Tracheal epithelial cell (primary cell): ENCODE data around the gene TM9SF1. TPM values are rescaled to one million over a fixed set of nuclear protein-coding genes. Genes with fewer than 3 reads are reported as not detected.

ENCODE experiments used
- total RNA-seq: library from RNA; depleted of rRNA; stranded (reverse); fragments of >200 nt; gene quantifications from 2 replicates; pipeline ENCODE4 v1.2.1, GENCODE V29; 2014

The TM9SF1 gene, protein sequence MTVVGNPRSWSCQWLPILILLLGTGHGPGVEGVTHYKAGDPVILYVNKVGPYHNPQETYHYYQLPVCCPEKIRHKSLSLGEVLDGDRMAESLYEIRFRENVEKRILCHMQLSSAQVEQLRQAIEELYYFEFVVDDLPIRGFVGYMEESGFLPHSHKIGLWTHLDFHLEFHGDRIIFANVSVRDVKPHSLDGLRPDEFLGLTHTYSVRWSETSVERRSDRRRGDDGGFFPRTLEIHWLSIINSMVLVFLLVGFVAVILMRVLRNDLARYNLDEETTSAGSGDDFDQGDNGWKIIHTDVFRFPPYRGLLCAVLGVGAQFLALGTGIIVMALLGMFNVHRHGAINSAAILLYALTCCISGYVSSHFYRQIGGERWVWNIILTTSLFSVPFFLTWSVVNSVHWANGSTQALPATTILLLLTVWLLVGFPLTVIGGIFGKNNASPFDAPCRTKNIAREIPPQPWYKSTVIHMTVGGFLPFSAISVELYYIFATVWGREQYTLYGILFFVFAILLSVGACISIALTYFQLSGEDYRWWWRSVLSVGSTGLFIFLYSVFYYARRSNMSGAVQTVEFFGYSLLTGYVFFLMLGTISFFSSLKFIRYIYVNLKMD
- total RNA-seq = 63.9 and 79.9 TPM in 2 replicates

GRCh38 chr14:24195186-24196070, at the start of gene TM9SF1:
TM9SF1 (minus strand) TSS chr14:24195441; CDS start chr14:24195019, 422 bp downstream.

GRCh38 chr14:24232645-24233537, 37.6 kb upstream of the TM9SF1 start, which contains the start of gene GMPR2:
GMPR2 (plus strand) TSS chr14:24232929; CDS start chr14:24233254, 325 bp downstream.

GRCh38 chr14:24232121-24232644, 36.9 kb upstream of the TM9SF1 start, which contains the start of gene NEDD8:
NEDD8 (minus strand) TSS chr14:24232367; CDS start chr14:24232267, 100 bp downstream.

DNA sequence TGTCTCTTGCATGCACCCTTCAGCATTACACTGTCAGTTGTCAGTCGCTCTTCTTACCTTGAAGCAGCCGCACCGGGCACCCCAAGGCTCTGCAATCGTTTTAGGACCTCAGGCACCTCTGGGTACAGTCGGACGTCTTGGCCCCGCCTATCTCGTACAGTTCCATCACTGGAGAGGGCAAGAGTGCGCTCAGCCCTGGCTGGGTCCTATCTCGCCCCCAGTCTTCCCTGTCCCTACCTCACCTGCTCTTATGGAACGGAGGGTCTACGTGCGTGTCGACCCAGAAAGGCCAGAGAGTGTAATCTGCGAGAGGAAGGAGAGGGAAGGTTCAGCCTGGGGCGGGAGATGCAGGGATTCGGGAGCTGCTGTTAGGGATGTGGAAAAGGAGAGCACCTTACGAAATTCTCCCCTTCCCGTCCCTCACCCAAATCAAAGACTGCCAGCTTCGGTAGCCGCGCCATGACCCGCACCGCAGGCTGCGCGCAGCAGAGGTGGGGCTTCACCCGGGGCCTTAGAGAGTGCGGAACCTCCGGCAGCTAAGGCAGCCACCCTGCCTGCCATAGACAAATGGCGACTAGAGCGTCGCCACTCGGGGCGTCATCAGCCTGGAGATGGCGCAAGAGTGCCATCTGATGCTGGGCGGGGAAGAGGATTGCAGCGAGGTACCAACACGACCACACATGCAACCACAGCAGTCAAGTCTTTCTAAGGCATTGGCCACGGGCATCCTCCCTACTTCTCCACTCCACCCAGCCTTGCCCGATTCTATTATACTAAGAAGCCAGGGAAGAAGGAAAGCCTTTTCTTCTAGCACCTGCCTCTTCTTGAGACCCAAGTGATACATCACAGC, 20.5 kb upstream of the TM9SF1 start, which contains the start of gene MDP1:
MDP1 (minus strand) TSS at position 572 of the 850 bp plus-strand sequence; CDS start at position 461, 111 bp downstream.

DNA sequence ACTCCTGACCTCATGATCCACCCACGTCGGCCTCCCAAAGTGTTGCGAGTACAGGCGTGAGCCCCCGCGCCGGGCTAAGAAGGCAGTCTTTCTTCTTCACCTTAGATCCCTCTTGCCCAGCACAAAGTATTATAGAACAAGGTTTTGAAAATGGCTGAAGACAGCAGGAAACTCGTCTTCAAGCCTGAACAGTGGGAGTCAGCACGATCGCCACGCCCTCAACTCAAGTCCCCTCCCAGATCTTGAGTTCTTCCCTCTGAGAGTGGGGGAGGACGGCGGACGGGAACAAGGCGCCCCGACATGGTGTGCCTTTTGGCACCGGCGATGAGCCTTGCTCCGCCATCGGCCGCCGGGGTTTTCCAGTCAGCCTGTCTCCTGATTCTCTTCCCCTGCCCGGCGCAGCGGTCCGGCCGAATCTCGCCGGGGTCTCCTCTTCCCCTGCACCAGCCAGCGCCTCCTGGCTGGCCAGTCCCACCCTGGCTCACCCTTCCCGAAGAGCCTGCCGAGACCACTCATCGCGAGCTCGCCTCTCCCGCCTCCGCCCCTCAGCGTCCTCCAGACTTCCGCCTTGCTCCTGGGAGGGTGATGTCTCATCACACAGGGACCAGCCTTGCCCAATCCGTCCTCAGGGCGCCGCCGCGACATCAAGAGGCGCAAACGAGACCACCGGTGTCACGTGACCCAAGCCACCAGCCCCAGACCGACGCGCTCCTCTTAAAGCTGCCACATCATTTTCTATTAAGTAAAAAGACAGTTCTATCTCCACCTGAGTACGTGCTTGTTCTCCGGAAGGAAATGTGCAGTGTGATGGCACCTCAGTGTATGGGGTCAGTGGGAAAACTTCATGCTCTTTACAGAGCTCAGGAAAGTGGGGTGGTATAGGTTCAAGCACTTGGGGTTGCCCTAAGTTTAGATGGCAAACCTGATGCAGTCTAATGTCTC, 18.0 kb upstream of the TM9SF1 start, which contains the start of gene CHMP4A:
CHMP4A (minus strand) TSS at position 565 of the 942 bp plus-strand sequence; CDS start at position 516, 49 bp downstream.

DNA sequence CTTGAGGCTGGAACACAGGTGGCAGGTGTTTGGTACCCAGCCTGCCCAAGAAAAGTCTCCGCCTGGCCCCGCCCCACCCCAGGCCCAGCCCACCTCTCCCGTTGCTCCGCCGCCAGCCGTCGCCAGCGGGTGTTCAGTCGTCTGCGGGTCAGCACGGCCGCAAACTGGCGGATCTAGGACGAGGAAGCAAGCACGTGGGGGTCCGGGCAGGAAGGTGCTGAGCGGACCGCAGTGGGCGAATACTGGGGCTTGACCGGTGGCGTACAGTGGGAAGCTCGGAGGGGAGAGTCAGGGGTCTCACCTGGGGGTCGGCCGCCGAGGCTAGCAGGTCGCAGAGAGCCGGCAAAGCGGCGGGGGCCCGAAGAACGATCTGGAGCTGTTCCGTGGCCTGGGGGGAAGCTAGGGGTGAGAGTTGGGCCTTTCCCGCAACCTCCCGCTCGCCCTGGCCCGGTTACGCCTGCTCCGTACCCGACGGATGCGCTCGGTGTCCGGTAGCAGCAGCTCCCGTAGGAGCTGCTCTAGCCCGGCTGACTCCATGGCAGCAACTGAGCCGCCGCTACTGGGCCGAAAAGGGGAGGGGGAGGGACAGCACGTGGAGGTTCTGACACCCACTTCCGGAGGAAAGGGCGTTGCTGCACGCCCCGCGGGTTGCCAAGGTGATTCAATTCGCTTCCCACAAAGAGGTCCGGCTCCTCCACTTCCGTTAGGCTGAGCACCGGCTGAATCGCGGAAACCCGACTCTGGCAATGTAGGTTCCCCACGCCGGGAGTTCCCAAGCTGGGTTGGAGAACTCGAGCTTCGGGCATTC, 6.8 kb downstream of the TM9SF1 start, which contains the start of gene IPO4:
IPO4 (minus strand) TSS at position 566 of the 808 bp plus-strand sequence; CDS start at position 537, 29 bp downstream.

GRCh38 chr14:24171422-24172260, 23.6 kb downstream of the TM9SF1 start, which contains the start of gene REC8:
REC8 (plus strand) TSS chr14:24172080; CDS start chr14:24172553, 473 bp downstream.

GRCh38 chr14:24160850-24161804, 34.1 kb downstream of the TM9SF1 start, which contains the start of gene IRF9:
IRF9 (plus strand) TSS chr14:24161265; CDS start chr14:24162145, 880 bp downstream.

GRCh38 chr14:24146978-24147760, 48.1 kb downstream of the TM9SF1 start, which contains the start of gene RNF31:
RNF31 (plus strand) TSS chr14:24147498; CDS start chr14:24147699, 201 bp downstream.

DNA sequence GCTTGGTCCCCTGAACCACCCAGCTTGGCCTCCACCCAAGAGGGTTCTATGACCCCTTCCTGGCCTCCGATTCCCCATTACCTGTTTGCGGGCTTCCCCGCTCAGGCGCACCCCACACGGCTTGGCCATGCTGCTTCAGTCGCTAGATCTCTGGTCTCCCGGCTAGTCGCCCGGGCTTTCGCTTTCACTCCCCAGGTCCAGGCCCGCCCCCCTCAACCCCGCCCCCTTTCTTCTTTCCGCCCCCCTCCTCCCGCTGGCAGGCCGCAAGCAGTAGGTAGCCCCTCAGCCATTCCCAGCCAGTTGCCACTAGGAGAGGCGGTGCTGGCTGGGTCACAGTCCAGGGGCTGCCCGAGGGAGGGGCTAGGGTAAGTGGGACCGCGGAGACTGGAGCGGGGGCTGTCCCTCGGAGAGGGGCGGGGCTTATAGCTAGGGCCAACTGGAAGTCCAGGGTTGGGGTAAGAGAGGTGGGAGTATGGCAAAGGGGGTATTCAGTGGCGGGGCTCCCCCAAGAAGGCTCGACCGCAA, 48.7 kb downstream of the TM9SF1 start, which contains the start of gene PSME2:
PSME2 (minus strand) TSS at position 158 of the 525 bp plus-strand sequence; CDS start at position 129, 29 bp downstream.

DNA sequence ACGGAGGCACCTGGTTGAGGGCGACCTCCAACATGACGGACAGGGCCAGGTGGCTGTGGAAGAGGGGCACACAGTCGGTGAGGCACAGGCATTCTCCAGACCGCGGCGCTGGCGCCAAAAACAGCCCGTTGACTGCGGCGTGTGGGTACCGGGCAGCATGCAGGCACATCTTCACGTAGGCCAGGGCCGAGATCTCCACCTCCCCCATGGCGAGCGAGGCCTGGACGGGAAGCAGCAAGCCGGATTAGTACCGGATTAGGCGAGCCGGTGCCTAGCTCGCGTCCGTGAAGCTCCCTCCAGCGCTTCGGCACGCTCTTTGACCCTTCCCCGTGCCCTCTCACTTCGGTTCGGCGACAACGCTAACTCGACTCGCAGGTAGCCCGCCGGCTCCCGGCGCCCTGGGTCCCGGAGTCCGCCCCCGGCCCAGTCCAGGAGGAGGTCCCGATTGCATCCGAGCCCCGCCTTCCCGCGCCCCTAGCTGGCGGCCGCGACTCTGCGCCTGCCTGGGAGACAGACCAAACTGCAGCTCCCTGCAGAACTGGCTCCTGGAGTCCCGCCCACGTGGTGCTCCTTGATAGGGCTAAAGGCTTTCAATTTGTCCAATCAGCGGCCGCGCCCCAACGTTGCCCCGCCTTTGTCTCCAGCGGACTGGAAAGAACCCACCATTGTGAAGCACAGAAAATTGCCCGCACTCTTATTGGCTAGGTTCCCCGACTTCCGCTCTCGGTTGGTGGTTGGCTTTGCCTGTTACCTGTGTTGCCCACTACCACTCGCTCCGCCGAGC, 54.0 kb downstream of the TM9SF1 start, which contains the start of gene EMC9:
EMC9 (minus strand) TSS at position 495 of the 784 bp plus-strand sequence; CDS start at position 208, 287 bp downstream.

